Measurements from ENCODE around the gene RMND5A. TPM values are rescaled to one million over a fixed set of nuclear protein-coding genes. Genes with fewer than 3 reads are reported as not detected.
"Not testable (repeated sequence)": the region's sequence is repeated elsewhere in the genome, so short reads cannot be mapped to it uniquely, and the experiment has no call there.

Gene RMND5A
- total RNA-seq, 1 experiment from 2014 or later, result 41.6 TPM

DNA sequence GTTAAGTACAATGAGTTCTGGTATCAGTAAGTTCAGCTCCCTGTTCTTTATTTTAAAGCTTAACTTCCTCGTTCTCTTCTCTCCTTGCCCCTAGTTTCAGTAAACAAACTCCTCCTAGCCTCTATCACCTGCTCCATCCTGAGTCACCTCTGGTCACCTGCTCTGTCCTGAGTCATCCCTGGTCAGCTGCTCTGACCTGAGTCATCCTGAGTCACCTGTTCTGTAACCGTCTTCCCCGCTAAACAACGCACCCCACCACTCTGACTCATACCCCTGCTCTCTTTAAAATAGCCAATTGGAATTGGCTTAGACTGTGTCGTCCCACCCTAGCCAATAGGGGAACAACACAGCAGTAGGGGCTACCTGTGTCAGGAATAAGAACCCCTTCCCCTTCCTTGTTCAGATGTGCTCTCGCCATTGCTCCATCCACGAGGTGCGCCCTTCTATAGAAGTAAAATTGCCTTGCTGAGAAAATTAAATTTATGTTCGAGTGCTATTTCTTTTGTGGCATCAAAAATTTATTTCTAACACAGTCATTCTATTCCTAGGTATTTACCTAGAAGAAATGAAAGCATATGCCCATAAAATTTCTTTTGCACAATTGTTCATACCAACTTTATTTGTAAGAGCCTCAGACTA is 24.9 kb upstream of the RMND5A start:
- no peaks in the 10 kb centered on the region for H3K4me1 ChIP-seq (replicated peaks)
- no peak for DNase-seq (ENCODE audit: low read depth in 1 of 2, low spot score in 2 of 2)
- no peaks in the 10 kb centered on the region for H3K36me3 ChIP-seq
- no peak overlapping the region for H3K4me3 ChIP-seq
- no peaks in the 10 kb centered on the region; the same call in 1 of the 2 replicates for H3K9me3 ChIP-seq (replicated peaks)
- no peaks in the 10 kb centered on the region for H3K27me3 ChIP-seq (replicated peaks)
- no peak overlapping the region for H3K27ac ChIP-seq

DNA sequence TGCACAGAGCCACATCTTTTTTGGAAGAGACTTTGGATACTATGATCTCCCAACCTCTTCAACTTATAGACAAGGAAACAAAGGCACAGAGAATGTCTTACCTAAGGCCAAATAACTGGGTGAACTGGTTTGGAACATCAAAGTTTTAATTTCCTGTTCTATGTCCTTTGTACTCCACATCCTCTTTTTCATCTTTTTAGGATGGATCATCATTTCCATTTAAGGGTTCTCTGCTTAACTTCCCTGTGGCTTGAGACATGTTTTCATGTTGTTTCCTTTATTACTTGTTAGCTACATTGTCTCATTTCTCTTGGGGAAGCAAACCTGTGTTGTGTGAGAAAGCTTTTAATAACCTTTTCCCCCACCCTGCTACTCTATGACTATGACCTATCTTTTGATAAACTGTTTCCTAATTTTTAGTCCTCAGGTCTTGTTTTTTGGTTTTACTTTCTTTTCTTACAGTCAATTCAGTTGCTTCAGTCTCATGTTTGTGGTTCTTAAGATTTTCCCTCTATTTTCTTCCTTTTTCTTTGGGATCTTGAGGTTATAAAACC is 22.5 kb upstream of the RMND5A start:
- no peak for DNase-seq (ENCODE audit: low read depth in 1 of 2, low spot score in 2 of 2)
- H3K27me3 ChIP-seq (replicated peaks), result no peaks in the 10 kb centered on the region

DNA sequence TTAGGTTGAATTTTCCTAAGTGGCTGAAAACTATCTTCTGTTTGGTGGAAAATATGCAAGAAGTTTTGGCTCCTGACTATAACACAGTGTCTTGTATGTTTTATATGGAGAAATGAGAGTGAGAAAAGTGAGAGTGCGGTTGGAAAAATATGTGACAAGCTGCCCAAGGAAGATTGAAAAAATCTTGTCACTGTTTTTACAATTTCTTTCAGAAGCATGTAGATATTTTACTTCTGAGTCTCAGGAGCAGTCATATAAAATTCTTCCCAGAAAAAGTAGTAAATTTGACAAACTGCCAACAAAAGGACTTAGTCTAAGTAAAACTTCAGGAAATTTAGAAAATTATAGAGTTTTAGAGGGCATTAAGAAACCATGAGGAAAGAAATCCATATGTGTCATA is 19.4 kb upstream of the RMND5A start:
- Histone ChIP-seq H3K4me1 (replicated peaks) (peaks cover 19% of the 10 kb centered on the region), H3K4me3 (no peak overlapping the region), H3K27ac (no peak overlapping the region), H3K36me3 (no peaks in the 10 kb centered on the region), H3K27me3 (replicated peaks) (no peaks in the 10 kb centered on the region), H3K9me3 (replicated peaks) (no peaks in the 10 kb centered on the region)
- DNase-seq (ENCODE audit: low read depth in 1 of 2, low spot score in 2 of 2), result no peak

More for the DNA sequence above, 22.5 kb upstream of the RMND5A start:
- no peaks in the 10 kb centered on the region for H3K36me3 ChIP-seq
- no peaks in the 10 kb centered on the region for H3K4me1 ChIP-seq (replicated peaks)
- H3K9me3 ChIP-seq (replicated peaks), result no peaks in the 10 kb centered on the region; the same call in 1 of the 2 replicates
- no peak overlapping the region for H3K4me3 ChIP-seq
- no peak overlapping the region for H3K27ac ChIP-seq

DNA sequence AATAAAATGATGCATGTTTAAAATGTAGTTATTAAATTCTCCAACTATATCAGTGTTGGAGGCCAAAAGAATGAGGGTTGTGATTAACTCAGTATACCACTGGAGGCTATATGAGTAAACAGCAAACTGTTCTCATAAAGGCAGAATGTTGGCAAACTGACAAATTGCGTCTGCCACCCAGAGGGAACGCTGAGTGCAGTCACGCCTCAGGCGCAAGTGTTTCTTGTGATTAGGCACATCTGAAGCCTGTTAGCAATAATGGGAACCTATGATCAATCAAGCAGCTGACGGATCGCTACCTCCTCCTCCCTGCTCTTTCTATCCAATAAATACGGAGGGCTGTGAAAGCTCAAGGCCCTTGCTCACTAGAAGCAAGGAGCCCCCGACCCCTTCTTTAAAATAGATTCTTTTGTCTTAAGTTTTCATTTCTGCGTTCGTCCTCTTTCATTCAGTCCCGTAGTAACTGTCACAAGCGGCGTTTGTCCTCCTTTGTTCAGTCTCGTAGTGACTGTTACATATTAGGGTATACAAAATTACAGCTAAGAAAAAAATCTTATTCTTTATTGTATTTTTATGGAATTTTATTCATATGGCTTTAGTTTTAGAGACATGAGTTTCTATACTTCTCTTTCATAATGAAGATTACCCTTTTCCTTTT is 16.3 kb upstream of the RMND5A start:
- H3K4me3 ChIP-seq, result no peak overlapping the region
- H3K9me3 ChIP-seq (replicated peaks), result no peaks in the 10 kb centered on the region
- H3K27me3 ChIP-seq (replicated peaks), result no peaks in the 10 kb centered on the region
- peaks cover 19% of the 10 kb centered on the region for H3K4me1 ChIP-seq (replicated peaks)
- H3K27ac ChIP-seq, result peak overlapping the region; percentile 58
- peak; percentile 48 to 50 for DNase-seq (ENCODE audit: low read depth in 1 of 2, low spot score in 2 of 2)
- H3K36me3 ChIP-seq, result no peaks in the 10 kb centered on the region

DNA sequence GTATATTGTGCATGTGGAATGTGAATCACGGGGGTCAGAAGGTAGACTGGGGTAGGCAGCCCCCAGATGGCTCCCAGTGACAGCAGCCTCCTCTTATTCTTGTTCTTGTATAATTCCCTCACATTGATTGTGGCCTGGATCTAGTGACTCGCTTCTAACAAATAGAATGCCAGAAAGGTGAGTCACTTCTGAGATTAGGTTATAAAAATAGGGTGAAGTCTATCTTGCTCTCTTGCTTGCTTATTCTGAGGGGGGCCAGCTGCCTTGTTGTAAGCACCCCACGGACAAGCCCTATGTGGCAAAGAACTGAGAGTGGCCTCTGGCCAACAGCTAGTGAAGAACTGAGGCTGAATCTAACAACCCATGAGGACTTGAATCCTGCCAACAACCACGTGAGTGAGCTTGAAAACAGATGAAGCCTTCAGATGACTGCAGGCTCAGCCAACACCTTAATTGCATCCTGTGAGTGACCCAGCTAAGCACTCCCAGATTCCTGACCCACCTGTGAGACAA is 15.6 kb upstream of the RMND5A start:
- H3K27me3 ChIP-seq (replicated peaks), result no peaks in the 10 kb centered on the region
- no peaks in the 10 kb centered on the region for H3K9me3 ChIP-seq (replicated peaks)
- H3K27ac ChIP-seq, result peak overlapping the region; percentile 58
- no peaks in the 10 kb centered on the region for H3K36me3 ChIP-seq
- H3K4me3 ChIP-seq, result no peak overlapping the region
- peaks cover 19% of the 10 kb centered on the region for H3K4me1 ChIP-seq (replicated peaks)
- peak; percentile 51 to 79 for DNase-seq (ENCODE audit: low read depth in 1 of 2, low spot score in 2 of 2)

DNA sequence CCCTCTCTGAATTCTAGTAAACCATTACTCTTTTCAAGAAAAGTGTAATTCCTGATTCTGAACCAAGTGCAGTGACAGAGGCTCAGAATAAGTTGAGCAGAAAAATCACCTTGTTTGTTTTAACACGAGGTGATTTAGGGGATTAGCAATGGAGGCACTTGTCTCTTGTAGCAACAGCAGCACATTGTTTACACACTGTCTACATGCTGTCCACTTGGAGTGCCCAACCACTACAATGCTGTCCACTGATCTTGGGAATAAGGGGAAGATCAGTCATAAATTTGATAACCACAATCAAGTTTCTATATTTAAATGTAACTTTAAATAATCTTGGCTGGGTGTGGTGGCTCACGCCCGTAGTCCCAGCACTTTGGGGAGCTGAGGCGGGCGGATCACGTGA is 13.9 kb upstream of the RMND5A start:
- Histone ChIP-seq H3K4me1 (replicated peaks) (peaks cover 19% of the 10 kb centered on the region), H3K9me3 (replicated peaks) (no peaks in the 10 kb centered on the region), H3K36me3 (no peaks in the 10 kb centered on the region), H3K27ac (no peak overlapping the region), H3K27me3 (replicated peaks) (no peaks in the 10 kb centered on the region), H3K4me3 (no peak overlapping the region)
- DNase-seq (ENCODE audit: low read depth in 1 of 2, low spot score in 2 of 2), result no peak

DNA sequence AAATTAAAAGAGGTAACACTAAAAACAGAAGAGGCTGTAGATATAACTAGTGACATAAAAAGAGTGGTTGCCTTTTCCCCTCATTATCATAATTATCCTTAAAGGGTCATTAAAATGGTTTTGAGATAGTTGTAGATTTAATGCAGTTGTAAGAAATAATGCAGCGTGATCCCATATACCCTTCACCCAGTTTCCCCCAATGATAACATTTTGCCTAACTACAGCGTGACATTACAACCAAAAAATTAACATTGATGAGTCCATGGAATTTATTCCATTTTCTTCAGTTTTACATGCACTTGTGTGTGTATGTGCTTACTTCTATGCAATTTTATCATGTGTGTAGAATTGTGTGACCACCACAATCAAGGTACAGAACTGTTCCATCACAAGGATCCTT is 13.2 kb upstream of the RMND5A start:
- H3K36me3 ChIP-seq, result no peaks in the 10 kb centered on the region
- peaks cover 19% of the 10 kb centered on the region for H3K4me1 ChIP-seq (replicated peaks)
- H3K4me3 ChIP-seq, result no peak overlapping the region
- DNase-seq (ENCODE audit: low read depth in 1 of 2, low spot score in 2 of 2), result no peak
- no peak overlapping the region for H3K27ac ChIP-seq
- no peaks in the 10 kb centered on the region for H3K27me3 ChIP-seq (replicated peaks)
- H3K9me3 ChIP-seq (replicated peaks), result no peaks in the 10 kb centered on the region

DNA sequence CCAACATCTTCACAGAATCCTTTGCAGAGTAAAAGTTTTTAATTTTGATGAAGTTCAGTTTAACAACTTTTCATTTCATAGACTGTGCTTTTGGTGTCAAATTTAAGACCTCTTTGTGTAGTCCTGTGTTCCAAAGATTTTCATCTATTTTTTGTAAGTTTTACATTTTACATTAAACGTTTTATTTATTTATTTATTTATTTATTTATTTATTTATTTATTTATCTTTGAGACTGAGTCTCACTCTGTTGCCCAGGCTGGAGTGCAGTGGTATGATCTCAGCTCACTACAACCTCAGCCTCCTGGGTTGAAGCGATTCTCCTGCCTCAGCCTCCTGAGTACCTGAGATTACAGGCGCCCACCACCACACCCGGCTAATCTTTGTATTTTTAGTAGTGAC is 12.0 kb upstream of the RMND5A start:
- not testable (repeated sequence) for H3K27ac ChIP-seq; H3K9me3 ChIP-seq (replicated peaks); H3K36me3 ChIP-seq; H3K4me3 ChIP-seq; DNase-seq (ENCODE audit: low read depth in 1 of 2, low spot score in 2 of 2); H3K27me3 ChIP-seq (replicated peaks)
- H3K4me1 ChIP-seq (replicated peaks), result peaks cover 18% of the 10 kb centered on the region

DNA sequence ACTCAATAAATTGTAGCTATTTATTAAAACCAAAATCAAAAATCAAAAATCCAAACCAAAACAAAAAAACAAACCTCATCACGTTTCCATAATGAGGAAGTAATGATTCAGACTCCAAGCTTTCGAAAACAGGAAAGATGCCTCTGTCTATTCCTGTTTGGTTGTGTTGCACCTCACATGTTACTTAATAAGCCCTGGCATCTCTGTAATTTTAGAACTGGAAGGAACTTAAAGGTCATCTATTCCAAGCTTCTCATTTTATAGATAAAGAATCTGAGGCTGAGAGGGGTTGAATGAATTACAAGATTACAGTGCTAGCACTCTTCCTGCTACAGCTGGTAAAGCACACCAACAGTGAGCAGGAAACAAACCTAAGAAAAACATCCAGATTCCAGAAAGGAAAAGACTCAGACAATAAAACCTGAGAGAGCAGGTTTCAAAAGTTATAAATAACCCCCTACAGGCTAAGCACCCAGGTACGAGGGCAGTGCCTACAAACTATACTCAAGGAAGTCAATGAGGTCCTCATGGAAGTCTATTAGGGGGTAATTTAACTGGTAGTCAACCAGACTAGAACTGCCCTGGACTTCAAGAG is 5.4 kb upstream of the RMND5A start:
- not testable (repeated sequence) for H3K36me3 ChIP-seq; H3K27ac ChIP-seq; H3K4me3 ChIP-seq; H3K4me1 ChIP-seq (replicated peaks); H3K27me3 ChIP-seq (replicated peaks); DNase-seq (ENCODE audit: low read depth in 1 of 2, low spot score in 2 of 2); H3K9me3 ChIP-seq (replicated peaks)

DNA sequence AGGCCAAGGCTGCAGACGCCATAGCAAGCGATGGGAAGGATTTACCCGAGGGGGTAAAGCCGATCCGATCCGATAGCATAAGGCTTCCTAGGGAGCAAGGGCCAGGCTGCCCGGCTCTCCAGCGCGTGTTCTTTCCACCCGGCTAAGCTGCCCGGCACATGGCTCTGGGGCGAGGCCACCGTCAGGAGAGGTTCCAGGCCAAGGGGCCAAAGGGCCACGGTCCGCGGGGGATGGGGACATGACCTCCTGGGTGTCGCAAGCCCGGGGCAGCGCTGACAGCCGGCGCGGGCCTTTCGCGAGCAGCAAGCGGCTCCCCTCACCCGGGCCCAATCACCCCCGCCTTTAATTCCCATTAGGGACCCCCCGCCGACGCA is 841 bp upstream of the RMND5A start:
- H3K27me3 ChIP-seq (replicated peaks); H3K4me3 ChIP-seq; DNase-seq (ENCODE audit: low read depth in 1 of 2, low spot score in 2 of 2); H3K4me1 ChIP-seq (replicated peaks); H3K27ac ChIP-seq; H3K9me3 ChIP-seq (replicated peaks); H3K36me3 ChIP-seq: not testable (repeated sequence)

DNA sequence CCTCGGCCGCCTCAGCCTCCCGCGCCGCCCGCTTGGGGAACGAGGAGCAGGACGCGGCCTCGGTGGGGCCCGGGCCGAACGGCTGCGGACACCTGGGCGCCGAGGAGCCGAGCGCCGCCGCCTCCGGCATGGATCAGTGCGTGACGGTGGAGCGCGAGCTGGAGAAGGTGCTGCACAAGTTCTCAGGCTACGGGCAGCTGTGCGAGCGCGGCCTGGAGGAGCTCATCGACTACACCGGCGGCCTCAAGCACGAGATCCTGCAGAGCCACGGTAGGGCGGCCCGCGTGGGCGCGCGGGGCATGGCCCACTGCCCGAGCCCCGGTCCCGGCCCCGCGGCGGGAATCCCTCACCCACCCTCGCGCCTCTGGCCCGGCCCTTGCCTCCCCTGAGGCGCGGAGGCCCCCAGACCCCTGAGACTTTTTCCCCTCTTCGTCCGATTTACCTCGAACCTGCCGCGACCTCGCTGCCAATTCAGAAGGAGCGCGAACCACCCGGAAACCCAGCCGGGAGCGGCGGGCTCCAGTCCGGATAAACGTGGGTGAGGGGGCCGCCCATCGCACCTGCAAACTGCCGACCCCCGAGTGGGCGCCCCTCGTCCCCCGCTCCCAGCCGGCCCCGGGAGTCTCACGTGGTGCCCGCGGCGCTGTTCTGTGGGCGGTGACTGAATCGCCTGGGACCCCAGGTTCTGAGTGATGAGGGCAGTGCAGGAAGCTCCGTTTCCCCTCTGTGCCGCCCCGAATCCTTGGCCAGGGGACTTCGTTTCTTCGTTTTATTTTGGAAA is 639 bp downstream of the RMND5A start:
- DNase-seq (ENCODE audit: low read depth in 1 of 2, low spot score in 2 of 2), result peak; percentile 42 to 53
- H3K27ac ChIP-seq; H3K9me3 ChIP-seq (replicated peaks); H3K36me3 ChIP-seq; H3K4me1 ChIP-seq (replicated peaks); H3K27me3 ChIP-seq (replicated peaks): not testable (repeated sequence)
- peak overlapping the region; percentile 47 for H3K4me3 ChIP-seq

DNA sequence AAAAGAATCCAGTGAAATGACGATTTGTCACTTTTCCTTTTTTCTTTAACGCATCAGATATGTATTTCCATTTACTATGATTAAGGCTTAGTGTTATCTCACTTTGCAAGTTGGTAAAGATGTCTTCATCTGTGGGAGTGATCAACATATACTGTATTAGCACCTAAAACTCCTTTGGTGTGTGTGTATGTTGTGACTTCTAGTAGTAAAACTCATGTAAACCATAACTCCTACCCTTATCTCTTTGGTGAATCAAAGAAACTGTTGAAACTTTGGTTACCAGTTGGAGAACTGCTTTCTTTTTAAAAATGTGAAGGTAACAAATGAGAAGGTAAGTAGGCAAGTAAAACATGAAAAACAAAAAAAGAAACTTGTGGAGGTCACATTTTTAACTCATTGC is 5.6 kb downstream of the RMND5A start:
- not testable (repeated sequence) for H3K9me3 ChIP-seq (replicated peaks); H3K36me3 ChIP-seq; H3K27me3 ChIP-seq (replicated peaks); H3K27ac ChIP-seq; H3K4me3 ChIP-seq; DNase-seq (ENCODE audit: low read depth in 1 of 2, low spot score in 2 of 2); H3K4me1 ChIP-seq (replicated peaks)

DNA sequence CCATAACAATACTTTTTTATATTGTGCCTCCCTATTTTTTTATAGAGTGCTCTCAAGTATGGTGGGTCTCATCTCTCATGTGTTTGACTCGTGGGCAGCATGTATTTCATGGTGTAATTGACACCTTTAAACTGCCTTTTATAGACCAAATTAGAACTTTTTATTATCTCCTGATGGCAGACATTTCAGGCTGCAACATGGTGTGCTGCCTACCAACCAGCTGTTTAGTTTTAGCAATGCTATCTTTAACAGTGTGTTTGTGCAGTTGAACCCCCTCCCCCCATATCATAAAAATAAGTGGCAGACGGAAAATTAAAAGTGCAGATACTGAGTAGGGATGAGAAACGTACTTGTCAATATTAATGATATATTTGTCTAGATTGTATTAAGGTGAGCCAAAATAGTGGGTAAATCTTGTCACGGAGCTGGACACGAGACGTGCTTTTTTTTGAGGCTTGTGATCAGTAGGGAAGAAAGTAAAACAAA is 12.0 kb downstream of the RMND5A start:
- H3K4me3 ChIP-seq; H3K4me1 ChIP-seq (replicated peaks); H3K27ac ChIP-seq; H3K9me3 ChIP-seq (replicated peaks); DNase-seq (ENCODE audit: low read depth in 1 of 2, low spot score in 2 of 2); H3K27me3 ChIP-seq (replicated peaks); H3K36me3 ChIP-seq: not testable (repeated sequence)
